ENCODE data around the gene PRKD1.

DNA sequence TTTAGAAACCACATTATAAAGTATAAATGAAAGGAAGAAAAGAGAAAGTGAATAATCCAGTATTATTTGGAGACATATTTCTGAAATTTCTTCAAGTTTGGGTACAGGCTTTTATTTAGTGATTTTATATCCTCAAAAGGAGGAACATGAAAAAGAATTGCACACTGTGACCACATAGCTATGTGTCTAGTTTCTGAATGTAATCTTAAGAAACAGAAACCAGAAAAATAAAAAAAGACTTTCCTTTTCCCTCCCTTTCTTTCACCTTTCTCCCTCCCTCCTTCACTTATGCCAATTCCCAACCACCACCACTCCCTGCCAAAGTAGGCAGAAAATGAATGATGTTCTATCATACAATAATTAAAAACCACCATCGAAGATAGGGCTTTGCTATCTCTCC, 189.6 kb downstream of the PRKD1 start:
- TF ChIP-seq POLR2A (IDR thresholded peaks at IDR 0.05): no peak
- TF ChIP-seq, protein P1, sequence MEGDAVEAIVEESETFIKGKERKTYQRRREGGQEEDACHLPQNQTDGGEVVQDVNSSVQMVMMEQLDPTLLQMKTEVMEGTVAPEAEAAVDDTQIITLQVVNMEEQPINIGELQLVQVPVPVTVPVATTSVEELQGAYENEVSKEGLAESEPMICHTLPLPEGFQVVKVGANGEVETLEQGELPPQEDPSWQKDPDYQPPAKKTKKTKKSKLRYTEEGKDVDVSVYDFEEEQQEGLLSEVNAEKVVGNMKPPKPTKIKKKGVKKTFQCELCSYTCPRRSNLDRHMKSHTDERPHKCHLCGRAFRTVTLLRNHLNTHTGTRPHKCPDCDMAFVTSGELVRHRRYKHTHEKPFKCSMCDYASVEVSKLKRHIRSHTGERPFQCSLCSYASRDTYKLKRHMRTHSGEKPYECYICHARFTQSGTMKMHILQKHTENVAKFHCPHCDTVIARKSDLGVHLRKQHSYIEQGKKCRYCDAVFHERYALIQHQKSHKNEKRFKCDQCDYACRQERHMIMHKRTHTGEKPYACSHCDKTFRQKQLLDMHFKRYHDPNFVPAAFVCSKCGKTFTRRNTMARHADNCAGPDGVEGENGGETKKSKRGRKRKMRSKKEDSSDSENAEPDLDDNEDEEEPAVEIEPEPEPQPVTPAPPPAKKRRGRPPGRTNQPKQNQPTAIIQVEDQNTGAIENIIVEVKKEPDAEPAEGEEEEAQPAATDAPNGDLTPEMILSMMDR (IDR thresholded peaks at IDR 0.05): no peak
